Stimulated activated CD4-positive, alpha-beta T cell treated with anti-CD3 and anti-CD28 coated beads, Interleukin-2, amount 100 ng/mL, for 24 hours (primary cell): ENCODE measurements around the gene FALEC.
A peak's percentile ranks its signal among the peaks of the same experiment; 100 is the strongest.

Source experiments
- DNase-seq, 2 donors: peaks; one replicate each; pipeline ENCODE4 v3.0.0-alpha.2; 2020

The FALEC gene

GRCh38 chr1:150548324-150548631, 32.7 kb downstream of the FALEC start:
- DNase-seq: no peak

DNA sequence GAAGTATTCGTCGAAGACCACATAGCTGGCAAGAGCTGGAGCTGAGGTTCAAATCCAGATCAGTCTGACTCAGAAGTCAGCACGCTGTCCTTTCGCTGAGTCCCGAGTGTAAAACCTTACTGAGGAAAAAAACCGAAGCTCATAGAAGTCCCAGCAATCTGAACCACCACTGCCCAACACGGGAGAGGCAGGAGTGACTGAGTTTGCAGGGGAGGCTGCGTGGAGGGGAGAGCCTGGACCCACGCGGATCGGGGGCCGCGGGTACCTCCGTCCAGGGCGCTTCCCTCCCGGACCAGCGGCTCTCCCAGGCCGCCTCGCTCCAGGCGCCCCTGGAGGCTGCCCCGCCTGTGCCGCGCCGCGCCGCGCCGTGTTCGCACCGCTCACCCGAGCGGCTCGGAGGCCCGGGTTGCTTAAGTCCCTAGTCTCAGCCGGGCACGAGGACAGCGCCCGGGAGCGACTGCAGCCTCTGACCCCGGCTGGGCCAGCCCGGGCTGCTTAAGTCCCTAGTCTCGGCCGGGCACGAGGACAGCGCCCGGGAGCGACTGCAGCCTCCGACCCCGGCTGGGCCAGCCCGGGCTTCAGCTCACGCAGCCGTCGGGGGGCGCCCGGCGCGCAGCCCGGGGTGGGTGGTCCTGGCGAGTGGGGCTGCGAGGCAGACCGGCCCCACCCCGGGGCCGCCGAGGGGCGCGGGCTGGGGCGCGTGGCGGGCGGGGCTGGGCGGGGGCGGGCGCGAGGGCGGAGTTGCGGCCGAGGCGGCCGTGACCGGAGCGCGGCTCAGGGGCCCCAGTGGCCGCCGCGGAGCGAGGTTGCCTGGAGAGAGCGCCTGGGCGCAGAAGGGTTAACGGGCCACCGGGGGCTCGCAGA, 33.3 kb downstream of the FALEC start, which contains the start of gene ADAMTSL4:
ADAMTSL4 (plus strand) TSS at position 777 of the 864 bp plus-strand sequence. CDS start 2,881 bp downstream, outside the sequence.
- DNase-seq: peak in 1 of 2 donors; percentile 62

- DNase-seq: no peak
Observed at GRCh38 chr1:150549496-150550221, 34.1 kb downstream of the FALEC start.

DNA sequence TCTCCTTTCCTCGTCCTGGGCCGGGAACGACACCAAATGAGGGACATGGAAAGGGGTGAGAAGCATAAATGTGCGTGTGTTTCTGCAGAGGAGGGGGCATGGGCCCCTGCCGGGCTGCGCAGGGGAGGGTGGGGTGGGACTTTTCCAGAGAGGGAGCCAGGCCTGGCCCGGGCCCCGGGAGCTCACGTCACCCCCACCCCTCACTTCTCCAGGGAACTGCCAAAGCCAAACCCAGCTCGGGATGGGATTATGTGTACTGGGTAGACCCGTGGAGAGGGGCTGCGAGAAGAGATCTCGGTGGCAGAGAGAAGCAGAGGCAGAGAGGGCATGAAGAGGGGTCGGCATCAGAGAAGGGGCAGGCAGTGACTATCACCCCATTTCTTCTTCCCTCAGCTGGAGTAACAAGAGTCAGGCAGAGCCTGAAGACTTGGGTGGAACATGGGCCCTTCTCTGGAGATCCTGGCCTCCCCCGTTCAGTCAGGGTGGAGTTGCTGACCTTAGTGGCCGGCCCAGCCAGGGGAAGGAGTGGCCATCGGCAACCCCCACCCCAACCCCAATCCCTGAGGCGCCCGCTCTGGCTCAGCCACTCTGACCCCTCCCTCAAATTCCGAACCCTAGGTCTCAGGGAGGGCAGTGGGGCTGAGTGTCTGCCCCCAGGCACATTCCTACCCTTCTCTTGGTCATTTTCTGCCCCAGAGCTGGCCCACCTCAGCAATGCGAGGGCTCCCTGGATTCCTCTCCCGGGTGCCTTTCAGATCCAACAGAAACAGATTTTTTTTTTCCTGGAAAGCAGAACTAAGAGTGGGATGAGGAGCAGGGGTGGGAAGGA, 34.9 kb downstream of the FALEC start:
- no peak for DNase-seq

- DNase-seq: no peak
Observed at GRCh38 chr1:150551051-150551783, 35.7 kb downstream of the FALEC start.

DNA sequence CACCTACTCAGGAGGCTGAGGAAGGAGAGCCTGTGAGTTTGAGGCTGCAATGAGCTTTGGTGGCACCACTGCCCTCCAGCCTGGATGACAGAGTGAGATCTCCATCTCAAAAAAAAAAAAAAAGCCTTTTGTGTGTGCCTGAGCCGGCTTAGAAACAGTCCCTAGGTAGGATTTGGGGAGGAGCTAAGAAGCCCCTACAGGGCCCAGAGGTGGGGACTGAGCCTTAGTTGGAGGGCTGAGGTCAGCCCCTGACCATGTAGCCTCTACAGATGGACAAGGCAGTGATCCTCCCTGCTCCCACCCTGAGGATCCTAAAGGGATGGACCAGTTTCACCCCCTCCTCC, 36.2 kb downstream of the FALEC start:
- DNase-seq: no peak

- DNase-seq: no peak
Observed at GRCh38 chr1:150552128-150552910, 36.8 kb downstream of the FALEC start.

GRCh38 chr1:150552911-150553289, 37.3 kb downstream of the FALEC start:
- DNase-seq: no peak

DNA sequence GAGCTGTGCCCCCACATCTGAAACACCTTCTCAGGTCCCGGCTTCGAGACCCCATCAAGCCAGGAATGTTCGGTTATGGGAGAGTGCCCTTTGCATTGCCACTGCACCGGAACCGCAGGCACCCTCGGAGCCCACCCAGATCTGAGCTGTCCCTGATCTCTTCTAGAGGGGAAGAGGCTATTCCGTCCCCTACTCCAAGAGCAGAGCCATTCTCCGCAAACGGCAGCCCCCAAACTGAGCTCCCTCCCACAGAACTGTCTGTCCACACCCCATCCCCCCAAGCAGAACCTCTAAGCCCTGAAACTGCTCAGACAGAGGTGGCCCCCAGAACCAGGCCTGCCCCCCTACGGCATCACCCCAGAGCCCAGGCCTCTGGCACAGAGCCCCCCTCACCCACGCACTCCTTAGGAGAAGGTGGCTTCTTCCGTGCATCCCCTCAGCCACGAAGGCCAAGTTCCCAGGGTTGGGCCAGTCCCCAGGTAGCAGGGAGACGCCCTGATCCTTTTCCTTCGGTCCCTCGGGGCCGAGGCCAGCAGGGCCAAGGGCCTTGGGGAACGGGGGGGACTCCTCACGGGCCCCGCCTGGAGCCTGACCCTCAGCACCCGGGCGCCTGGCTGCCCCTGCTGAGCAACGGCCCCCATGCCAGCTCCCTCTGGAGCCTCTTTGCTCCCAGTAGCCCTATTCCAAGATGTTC, 38.0 kb downstream of the FALEC start:
- no peak for DNase-seq

GRCh38 chr1:150554086-150554452, 38.5 kb downstream of the FALEC start:
- no peak for DNase-seq

DNA sequence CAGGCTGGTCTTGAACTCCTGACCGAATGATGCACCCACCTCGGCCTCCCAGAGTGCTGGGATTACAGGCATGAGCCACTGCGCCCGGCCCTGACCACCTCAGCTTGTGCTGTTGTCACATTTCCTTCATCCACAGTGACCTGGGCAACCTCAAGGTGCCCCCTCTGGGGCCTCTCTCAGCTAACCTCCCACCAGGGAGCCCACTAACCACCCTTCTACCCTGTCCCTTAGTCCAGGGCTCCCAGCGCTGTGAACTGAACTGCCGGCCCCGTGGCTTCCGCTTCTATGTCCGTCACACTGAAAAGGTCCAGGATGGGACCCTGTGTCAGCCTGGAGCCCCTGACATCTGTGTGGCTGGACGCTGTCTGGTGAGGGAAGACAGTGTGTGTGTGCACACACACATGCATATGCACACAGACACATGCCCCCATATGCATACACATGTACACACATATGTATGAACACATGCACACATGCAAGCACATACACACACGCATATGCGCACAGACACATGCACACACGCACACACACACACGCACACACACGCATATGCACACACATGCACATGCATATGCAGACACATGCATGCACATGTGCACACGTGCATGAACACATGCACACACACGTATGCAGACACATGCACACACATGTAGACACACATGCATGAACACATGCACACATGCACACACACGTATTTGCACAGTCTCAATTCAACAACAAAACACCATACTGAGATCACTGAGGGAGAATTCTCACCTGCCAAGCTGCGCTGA, 39.8 kb downstream of the FALEC start:
- DNase-seq: no peak

DNA sequence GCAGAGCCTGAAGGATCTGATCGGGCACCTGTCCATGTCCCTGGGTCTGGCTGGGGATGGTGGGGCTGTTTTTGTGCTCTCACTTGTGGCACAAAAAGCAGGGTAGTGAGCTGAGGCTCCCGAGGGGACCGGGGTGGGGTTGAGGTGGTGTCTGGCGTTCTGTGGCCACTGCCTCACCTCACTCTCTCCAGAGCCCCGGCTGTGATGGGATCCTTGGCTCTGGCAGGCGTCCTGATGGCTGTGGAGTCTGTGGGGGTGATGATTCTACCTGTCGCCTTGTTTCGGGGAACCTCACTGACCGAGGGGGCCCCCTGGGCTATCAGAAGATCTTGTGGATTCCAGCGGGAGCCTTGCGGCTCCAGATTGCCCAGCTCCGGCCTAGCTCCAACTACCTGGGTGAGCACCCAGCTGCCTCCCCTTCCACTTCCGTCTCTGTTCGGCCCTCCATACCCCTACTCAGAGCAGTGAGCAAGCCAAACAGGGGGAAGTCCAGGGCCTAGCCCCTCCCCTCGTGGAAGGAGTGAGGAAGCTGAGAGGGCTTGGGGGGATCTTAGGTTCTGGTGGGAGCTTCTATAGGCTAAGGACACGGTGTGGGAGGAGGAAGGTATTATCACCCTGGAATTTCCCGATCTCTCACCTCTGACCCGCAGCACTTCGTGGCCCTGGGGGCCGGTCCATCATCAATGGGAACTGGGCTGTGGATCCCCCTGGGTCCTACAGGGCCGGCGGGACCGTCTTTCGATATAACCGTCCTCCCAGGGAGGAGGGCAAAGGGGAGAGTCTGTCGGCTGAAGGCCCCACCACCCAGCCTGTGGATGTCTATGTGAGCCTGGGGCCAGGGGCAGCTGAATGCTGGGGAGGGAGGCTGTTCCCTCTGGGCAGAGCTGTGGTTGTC, 40.7 kb downstream of the FALEC start:
- no peak for DNase-seq

- no peak for DNase-seq
Observed at GRCh38 chr1:150557065-150557600, 41.6 kb downstream of the FALEC start.

- DNase-seq: no peak
Observed at GRCh38 chr1:150557813-150558212, 42.3 kb downstream of the FALEC start.

DNA sequence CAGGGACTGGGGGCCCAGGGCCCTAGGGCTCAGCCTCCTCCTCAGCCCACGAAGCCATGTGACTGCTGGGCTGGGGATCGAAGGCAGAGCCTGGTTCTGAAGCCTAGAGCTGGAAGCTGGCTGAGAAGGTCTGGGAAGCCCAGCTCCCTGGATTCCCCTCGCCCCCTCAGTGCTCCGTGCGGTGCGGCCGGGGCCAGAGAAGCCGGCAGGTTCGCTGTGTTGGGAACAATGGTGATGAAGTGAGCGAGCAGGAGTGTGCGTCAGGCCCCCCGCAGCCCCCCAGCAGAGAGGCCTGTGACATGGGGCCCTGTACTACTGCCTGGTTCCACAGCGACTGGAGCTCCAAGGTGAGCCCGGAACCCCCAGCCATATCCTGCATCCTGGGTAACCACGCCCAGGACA, 42.8 kb downstream of the FALEC start:
- no peak for DNase-seq

- no peak for DNase-seq
Observed at GRCh38 chr1:150558761-150559655, 43.5 kb downstream of the FALEC start.

- no peak for DNase-seq
Observed at GRCh38 chr1:150559656-150560010, 44.1 kb downstream of the FALEC start.

DNA sequence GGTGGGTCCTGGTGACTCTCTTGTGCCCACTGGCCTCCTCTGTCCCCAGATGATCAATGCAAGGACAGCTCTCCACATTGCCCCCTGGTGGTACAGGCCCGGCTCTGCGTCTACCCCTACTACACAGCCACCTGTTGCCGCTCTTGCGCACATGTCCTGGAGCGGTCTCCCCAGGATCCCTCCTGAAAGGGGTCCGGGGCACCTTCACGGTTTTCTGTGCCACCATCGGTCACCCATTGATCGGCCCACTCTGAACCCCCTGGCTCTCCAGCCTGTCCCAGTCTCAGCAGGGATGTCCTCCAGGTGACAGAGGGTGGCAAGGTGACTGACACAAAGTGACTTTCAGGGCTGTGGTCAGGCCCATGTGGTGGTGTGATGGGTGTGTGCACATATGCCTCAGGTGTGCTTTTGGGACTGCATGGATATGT, 44.5 kb downstream of the FALEC start:
- peak; percentile 78 to 83 for DNase-seq
